Endothelial cell of umbilical vein (primary cell): ENCODE data around the gene LAPTM4A. TPM values are rescaled to one million over a fixed set of nuclear protein-coding genes. Genes with fewer than 3 reads are reported as not detected.

Experiments used
- BruUV-seq: library from RNA; stranded (reverse); fragments of 400-500 nt; replicated peaks from 2 replicates; lab custom pipeline; 2021; lab: Mats Ljungman, UMichigan
- CTCF ChIA-PET: fragments of 300-600, 350-600 bp; sonication (Branson Sonifier 250); formaldehyde crosslinking; loops from one replicate; lab custom pipeline; 2021; ENCODE audit warnings: antibody characterized with exemption, inconsistent platforms; lab: Charles Lee
- POLR2A ChIA-PET: fragments of 300-600, 350-600 bp; sonication (Branson Sonifier 250); formaldehyde crosslinking; loops from one replicate; lab custom pipeline; 2021; ENCODE audit warnings: antibody characterized with exemption, inconsistent platforms; lab: Charles Lee
- DNase-seq: peaks from one replicate; pipeline ENCODE4 v3.0.0-alpha.2; 2011; ENCODE audit warnings: low read depth, low spot score
- FAIRE-seq: peaks from 2 replicates; lab custom pipeline; 2011; peaks lifted over from hg19 to GRCh38; lab: Jason Lieb, UNC
- H2AFZ ChIP-seq: 2 replicates; pipeline ENCODE4 v1.6.0; 2012; ENCODE audit warnings: low read depth, low read length, control low read depth, inconsistent platforms
- H3K27ac ChIP-seq: 2 replicates; pipeline ENCODE4 v1.5.1; 2011; ENCODE audit warnings: low read depth, mild to moderate bottlenecking, control low read depth, low read length, moderate library complexity; ENCODE audit not compliant: insufficient read depth
- H3K27me3 ChIP-seq, 2 experiments: 2 replicates each; pipeline versions ENCODE4 v1.6.0 to v1.6.1; 2011; ENCODE audit warnings: low read length in 2 of 2, mixed read lengths in 1 of 2; ENCODE audit not compliant: control insufficient read depth in 2 of 2, insufficient read depth in 2 of 2
- H3K36me3 ChIP-seq, 2 experiments: 2 replicates in 1 of 2; 3 replicates in 1 of 2; pipeline ENCODE4 v1.5.1; 2011; ENCODE audit warnings: low read length in 2 of 2, mild to moderate bottlenecking in 1 of 2, moderate library complexity in 1 of 2; ENCODE audit not compliant: control insufficient read depth in 2 of 2, insufficient read depth in 2 of 2; ENCODE audit errors: extremely low read depth in 1 of 2
- H3K4me1 ChIP-seq: 3 replicates; pipeline ENCODE4 v1.5.1; 2011; ENCODE audit warnings: mild to moderate bottlenecking, low read length; ENCODE audit not compliant: control insufficient read depth, insufficient read depth; ENCODE audit errors: extremely low read depth
- H3K4me2 ChIP-seq: 2 replicates; pipeline ENCODE4 v1.6.1; 2011; ENCODE audit warnings: low read length, control low read depth, mixed read lengths; ENCODE audit not compliant: insufficient read depth
- H3K4me3 ChIP-seq, 3 experiments: fragments of 200-600 bp in 1 of 3; sonication (generic), shearing (Covaris generic) in 1 of 3; replicated peaks in 1 of 3; 2 replicates each; pipeline ENCODE4 v1.5.1; 2011 to 2016; ENCODE audit warnings: control low read depth in 3 of 3, low read length in 3 of 3, mild to moderate bottlenecking in 2 of 3, inconsistent platforms in 1 of 3, low read depth in 1 of 3, moderate library complexity in 1 of 3; ENCODE audit not compliant: insufficient read depth in 1 of 3
- H3K79me2 ChIP-seq: 2 replicates; pipeline ENCODE4 v1.6.0; 2012; ENCODE audit warnings: low read length, inconsistent platforms; ENCODE audit not compliant: control insufficient read depth, insufficient read depth
- H3K9ac ChIP-seq: replicated peaks from 2 replicates; pipeline ENCODE3; 2011; ENCODE audit warnings: low read length, control low read depth; ENCODE audit not compliant: insufficient read depth; ENCODE audit errors: extremely low read depth
- H3K9me1 ChIP-seq: replicated peaks from 3 replicates; pipeline ENCODE4 v1.6.0; 2011; ENCODE audit warnings: mild to moderate bottlenecking, low read length; ENCODE audit not compliant: control insufficient read depth, insufficient read depth; ENCODE audit errors: extremely low read depth
- H3K9me3 ChIP-seq: replicated peaks from 2 replicates; pipeline ENCODE4 v1.5.1; 2012; ENCODE audit warnings: low read length, inconsistent platforms; ENCODE audit not compliant: control insufficient read depth, insufficient read depth
- H4K20me1 ChIP-seq: replicated peaks from 2 replicates; pipeline ENCODE3; 2011; ENCODE audit warnings: mild to moderate bottlenecking, low read length; ENCODE audit not compliant: control insufficient read depth, insufficient read depth; ENCODE audit errors: extremely low read depth
- dilution Hi-C: fragments of 300-500 bp; cut with MboI; formaldehyde crosslinking; loops from one replicate; pipeline ENCODE4 v1.15.0; 2019; ENCODE audit warnings: low sequenced_read_pairs; ENCODE audit not compliant: extremely low pct_ligation_motif_present
- intact Hi-C: fragments of 100-400 bp; cut with micrococcal nuclease; formaldehyde crosslinking; loops from one replicate; pipeline ENCODE4 v1.10.0; 2022
- polyA plus RNA-seq, 4 experiments: library from polyadenylated mRNA; depleted of rRNA in 3 of 4; stranded (reverse) in 3 of 4; unstranded in 1 of 4; fragments of >200 nt; gene quantifications; 2 replicates each; pipeline versions ENCODE4 v1.2.1 to v1.2.3, GENCODE V29; 2011 to 2012; ENCODE audit warnings: missing spikeins in 1 of 4
- total RNA-seq: library from RNA; stranded (reverse); gene quantifications from 2 replicates; pipeline ENCODE4 v1.2.3, GENCODE V29; 2021
- TF ChIP-seq, protein P1 (sequence below): IDR thresholded peaks from 2 replicates; pipeline ENCODE4 v1.6.1; 2011; ENCODE audit not compliant: insufficient read depth, insufficient read length
- TF ChIP-seq, protein P2 (sequence below), 2 donors: IDR thresholded peaks; 1 replicate in 1 of 2; 2 replicates in 1 of 2; pipeline ENCODE4 v1.5.1; 2011; ENCODE audit warnings: low read length in 2 of 2, mild to moderate bottlenecking in 2 of 2, moderate library complexity in 2 of 2, control low read depth in 1 of 2, inconsistent platforms in 1 of 2, low read depth in 1 of 2; ENCODE audit not compliant: insufficient read depth in 1 of 2; ENCODE audit errors: extremely low read depth in 1 of 2

Gene LAPTM4A
- total and polyA plus RNA-seq, 2 donors (not counting 3 experiments of a cell fraction or from before 2014, with no cell fraction given): 155 to 427 TPM

DNA sequence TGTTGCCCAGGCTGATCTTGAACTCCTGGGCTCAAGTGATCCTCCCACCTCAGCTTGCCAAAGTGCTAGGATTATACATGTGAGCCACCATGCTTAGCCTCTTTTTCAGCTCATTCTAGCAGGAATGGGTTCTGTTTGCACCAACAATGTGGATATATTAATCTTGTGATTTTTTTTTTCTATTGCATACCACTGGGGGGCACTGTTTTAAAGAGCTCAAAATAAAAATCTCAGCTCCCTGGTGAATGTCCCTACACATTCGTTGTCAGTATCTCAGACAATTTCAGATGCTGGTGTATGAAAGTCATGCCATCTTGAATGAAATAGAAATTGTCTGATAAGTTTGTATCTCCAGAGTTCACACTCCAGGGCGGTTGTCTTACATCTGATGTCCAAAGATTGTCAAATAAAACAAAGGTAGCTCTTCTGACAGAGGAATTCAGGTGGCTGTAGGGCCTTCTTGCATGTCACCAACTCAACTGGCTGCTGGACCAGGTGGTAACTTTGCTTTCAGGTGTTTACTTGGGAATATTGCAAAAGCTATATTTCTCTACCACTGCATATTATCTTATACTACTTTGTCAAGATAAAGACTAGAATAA is 35.8 kb downstream of the LAPTM4A start:
- no peak overlapping the region for H3K4me2 ChIP-seq
- no peak overlapping the region for H3K9ac ChIP-seq
- dilution Hi-C loops: no loop called here
- TF ChIP-seq, protein P1, sequence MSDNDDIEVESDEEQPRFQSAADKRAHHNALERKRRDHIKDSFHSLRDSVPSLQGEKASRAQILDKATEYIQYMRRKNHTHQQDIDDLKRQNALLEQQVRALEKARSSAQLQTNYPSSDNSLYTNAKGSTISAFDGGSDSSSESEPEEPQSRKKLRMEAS: no peak
- TF ChIP-seq, protein P2, sequence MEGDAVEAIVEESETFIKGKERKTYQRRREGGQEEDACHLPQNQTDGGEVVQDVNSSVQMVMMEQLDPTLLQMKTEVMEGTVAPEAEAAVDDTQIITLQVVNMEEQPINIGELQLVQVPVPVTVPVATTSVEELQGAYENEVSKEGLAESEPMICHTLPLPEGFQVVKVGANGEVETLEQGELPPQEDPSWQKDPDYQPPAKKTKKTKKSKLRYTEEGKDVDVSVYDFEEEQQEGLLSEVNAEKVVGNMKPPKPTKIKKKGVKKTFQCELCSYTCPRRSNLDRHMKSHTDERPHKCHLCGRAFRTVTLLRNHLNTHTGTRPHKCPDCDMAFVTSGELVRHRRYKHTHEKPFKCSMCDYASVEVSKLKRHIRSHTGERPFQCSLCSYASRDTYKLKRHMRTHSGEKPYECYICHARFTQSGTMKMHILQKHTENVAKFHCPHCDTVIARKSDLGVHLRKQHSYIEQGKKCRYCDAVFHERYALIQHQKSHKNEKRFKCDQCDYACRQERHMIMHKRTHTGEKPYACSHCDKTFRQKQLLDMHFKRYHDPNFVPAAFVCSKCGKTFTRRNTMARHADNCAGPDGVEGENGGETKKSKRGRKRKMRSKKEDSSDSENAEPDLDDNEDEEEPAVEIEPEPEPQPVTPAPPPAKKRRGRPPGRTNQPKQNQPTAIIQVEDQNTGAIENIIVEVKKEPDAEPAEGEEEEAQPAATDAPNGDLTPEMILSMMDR (IDR thresholded peaks at IDR 0.05; ENCODE audit: extremely low read depth in 1 of 2, insufficient read depth in 1 of 2, low read depth in 1 of 2, low read length in 2 of 2): peak; percentile 29 to 44
- no peak overlapping the region for H3K4me3 ChIP-seq
- no peaks in the 10 kb centered on the region for H3K36me3 ChIP-seq
- ChIA-PET POLR2A (interaction anchor here (0.5 to 1.9 kb wide), 7 partner anchors 20 to 81 kb away, joined by 3 to 14 read pairs (median 3); partner anchors contain the start of genes LAPTM4A and WDR35), CTCF (interaction anchor here (0.5 to 6.6 kb wide), 57 partner anchors 9 to 668 kb away, joined by 3 to 259 read pairs (median 5); partner anchors contain the start of genes LAPTM4A, SDC1 and WDR35)
- FAIRE-seq: peak; percentile 81
- H4K20me1 ChIP-seq: no peaks in the 10 kb centered on the region
- no TSS peak for BruUV-seq
- H3K4me1 ChIP-seq: peaks cover 13% of the 10 kb centered on the region
- no peaks in the 10 kb centered on the region for H3K9me1 ChIP-seq
- H3K9me3 ChIP-seq: no peaks in the 10 kb centered on the region
- peaks cover 0 to 3% of the 10 kb centered on the region in 2 experiments for H3K27me3 ChIP-seq
- no peak overlapping the region for H3K27ac ChIP-seq
- H3K79me2 ChIP-seq: no peaks in the 10 kb centered on the region
- no peak overlapping the region for H2AFZ ChIP-seq
- intact Hi-C loops: loop anchor here (1.0 to 2.0 kb wide), 6 partner anchors 36 to 207 kb away; partner anchors contain the start of genes LAPTM4A and TTC32
- DNase-seq: peak; percentile 63
